RKO (cell line): ENCODE results near the gene ARMC10.
A peak's percentile ranks its signal among the peaks of the same experiment; 100 is the strongest.
"Not testable (repeated sequence)": the region's sequence is repeated elsewhere in the genome, so short reads cannot be mapped to it uniquely, and the experiment has no call there.

Experiments
- DNase-seq: peaks from one replicate; pipeline ENCODE4 v3.0.0-alpha.2; 2016; ENCODE audit warnings: low spot score

Gene ARMC10

DNA sequence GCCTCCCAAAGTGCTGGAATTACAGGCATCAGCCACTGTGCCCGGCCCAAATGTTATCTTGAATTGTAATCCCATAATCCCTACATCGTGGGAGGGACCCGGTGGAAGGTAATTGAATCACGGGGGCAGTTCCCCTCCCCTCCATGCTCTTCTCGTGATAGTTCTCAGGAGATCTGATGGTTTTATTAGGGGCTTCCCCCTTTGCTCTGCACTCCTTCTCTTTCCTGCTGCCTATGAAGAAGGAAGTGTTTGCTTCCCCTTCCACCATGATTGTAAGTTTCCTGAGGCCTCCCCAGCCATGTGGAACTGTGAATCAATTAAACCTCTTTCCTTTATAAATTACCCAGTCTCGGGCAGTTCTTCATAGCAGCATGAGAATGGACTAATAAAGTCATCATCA is 3.3 kb downstream of the ARMC10 start:
- DNase-seq, result not testable (repeated sequence)

DNA sequence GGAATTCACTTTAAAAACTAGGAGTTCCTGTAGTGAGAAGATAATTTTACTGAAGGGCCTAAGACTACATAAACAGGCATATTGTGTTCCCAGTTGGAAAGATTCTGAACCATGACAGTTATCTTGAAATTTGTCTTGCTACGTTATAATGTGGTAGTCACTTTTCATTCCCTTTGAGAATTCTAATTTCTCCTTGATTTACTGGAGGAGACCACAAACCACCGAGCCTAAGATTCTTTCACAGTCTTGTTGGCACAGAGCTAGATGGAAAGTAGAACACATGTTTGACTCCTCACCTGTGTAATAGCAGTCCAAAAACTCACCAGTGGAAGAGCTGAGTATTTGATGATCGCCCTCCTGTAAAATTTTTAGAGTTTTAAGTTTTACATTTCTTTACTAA is 4.9 kb downstream of the ARMC10 start:
- DNase-seq, result no peak

DNA sequence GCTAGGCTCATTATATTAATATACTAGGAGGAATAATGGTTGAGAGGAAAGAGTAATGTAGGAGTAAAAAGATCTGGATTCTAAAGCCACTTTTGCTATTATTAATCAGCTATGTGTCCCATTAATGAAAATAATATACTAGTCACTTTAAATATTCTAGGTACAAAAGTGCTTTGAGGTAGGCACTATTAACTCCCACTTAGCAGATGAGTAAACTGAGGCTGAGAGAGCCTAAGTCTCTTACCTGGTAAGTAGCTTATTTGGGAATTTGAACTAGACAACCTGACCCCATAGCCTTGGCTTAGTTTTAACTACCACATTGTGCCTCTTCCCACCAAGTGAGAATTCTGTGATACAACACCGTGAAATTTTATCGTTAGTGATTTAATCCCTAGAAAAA is 6.0 kb downstream of the ARMC10 start:
- no peak for DNase-seq

DNA sequence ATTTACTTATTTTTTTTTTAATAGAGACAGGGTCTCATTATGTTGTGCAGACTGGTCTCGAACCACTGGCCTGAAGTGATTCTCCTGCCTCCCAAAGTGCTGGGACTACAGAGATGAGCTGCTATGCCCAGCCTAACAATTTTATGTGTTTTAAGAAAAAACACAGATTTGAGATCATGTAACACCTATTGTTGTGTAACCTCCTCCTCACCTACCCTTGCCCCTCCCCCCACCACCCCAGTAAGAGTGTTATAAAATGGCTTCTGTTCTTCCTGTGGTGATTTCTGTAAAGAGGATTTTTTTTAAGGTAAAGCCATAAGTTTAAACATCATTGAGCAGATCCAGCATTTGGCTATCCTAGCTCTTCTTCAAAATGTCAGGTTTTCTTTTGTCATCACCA is 7.6 kb downstream of the ARMC10 start:
- no peak for DNase-seq

DNA sequence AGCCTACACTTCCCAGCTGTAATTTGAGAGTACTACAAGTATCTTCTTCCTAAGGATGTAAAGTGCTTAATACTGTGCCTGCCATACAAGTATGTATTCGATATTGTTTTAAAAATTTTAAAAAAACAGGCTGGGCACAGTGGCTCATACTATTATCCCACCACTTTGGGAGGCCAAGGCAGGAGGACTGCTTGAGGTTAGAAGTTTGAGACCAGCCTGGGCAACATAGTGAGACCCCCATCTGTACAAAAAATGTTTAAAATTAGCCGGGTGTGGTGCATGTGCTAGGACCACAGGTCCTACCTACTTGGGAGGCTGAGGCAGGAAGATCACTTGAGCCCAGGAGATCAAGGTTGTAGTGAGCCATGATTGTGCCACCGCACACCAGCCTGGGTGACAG is 8.3 kb downstream of the ARMC10 start:
- no peak for DNase-seq

DNA sequence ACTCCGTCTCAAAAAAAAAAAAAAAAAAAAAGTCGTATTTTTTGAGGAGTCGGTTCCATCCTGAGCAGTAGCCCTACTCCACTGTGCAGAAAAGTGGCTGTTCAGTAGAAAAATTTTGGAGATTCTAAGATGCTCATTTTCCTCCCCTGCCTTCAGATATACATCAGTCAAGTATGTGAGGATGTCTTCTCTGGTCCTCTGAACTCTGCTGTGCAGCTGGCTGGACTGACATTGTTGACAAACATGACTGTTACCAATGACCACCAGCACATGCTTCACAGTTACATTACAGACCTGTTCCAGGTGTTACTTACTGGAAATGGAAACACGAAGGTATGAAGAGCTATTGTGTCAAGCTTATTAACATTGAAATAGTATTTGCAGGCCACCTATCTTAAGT is 17.4 kb downstream of the ARMC10 start:
- DNase-seq, result not testable (repeated sequence)

DNA sequence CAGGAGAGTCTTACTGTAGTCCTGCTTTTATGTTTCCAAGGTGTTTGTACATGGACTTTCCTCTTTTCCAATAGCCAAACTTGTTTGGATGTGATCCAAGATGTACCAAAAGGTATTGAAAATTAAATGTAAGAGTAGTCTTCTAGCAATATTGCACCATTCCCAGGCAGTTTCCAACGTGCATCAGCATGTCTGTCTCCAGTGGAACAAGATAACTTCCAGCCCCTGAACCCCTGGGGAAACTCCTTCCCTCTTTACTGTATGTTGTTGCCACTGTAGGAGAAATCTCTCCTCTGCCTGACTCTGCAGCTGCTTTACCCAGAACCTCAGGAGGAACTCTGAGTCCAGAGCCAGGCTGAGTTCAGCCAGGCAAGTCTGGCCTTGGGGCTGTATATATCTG is 18.5 kb downstream of the ARMC10 start:
- DNase-seq, result no peak

DNA sequence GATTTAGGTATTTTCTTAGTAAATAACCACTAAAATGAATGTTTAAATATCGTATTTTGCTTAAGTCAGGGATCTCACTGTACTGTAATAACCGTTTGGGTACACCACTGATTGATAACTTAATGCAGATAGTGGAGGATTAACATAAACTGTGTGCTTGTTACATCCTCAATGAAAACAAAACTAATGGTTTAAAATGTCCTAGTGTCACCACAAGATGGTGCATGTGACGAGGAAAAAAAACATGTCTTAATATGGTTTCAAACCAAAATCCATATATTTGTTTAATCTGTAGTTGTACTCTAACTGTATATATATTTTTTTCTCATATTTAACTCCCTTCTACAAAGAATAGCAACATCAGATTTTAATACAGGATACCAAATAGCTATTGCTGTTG is 19.2 kb downstream of the ARMC10 start:
- DNase-seq, result no peak

DNA sequence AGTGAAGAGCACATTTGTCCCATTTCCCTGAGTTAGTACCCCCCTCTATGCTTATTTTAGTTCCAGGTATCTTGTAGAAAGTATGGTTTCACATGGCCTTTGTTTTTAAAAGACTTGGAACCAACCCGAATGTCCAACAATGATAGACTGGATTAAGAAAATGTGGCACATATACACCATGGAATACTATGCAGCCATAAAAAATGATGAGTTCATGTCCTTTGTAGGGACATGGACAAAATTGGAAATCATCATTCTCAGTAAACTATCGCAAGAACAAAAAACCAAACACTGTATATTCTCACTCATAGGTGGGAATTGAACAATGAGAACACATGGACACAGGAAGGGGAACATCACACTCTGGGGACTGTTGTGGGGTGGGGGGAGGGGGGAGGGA is 20.6 kb downstream of the ARMC10 start:
- not testable (repeated sequence) for DNase-seq

DNA sequence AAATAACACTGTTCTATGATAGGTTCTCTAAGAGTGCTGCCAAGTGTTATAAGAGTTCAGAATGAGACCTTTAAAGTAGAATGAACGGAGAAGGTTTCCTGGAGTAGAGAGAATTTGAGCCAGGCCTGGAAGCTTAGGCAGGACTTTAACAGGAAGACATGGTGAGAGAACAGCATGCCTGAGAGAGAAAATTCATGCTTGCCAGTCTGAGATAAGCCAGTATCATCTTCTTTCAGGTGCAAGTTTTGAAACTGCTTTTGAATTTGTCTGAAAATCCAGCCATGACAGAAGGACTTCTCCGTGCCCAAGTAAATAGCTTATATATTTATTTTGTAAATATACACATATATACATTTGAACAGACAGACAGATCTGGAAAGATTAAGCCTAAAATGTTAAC is 22.1 kb downstream of the ARMC10 start:
- no peak for DNase-seq

DNA sequence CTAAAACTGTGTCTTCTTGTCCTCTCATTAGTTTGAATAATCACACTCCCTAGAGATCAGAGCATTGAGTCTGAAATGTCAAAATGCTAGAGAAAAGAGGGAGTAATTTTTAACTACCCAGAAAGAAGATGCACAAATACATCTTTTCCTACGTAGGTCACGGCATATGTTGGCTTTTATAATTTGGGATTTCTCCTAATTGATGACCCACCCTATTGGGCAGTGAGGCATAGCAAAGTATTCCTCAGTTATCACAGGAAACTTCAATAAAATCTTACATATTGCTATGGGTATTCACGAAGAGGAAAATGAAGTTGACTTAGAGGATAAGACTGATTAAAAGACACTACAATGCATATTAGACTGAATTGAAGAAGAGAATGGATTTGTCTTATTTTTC is 25.4 kb downstream of the ARMC10 start:
- DNase-seq, result no peak

DNA sequence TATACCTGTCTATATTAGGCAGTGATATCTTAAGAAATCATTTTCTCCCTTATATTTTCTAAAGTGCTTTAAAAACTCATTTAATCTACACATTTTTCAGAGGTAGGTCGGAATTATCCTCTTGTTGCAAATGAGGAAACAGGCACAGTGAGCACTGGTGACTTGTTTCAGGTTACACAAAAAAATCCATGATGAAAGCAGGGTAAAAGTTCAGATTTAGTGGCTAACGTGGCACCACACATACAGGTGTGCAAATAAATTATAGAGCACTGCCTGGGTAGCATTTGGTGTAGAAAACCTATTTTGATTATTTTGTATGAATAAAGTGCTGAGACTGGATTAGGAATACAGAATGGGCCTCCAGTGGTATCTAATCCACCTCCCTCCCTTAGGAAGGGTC is 26.6 kb downstream of the ARMC10 start:
- DNase-seq, result no peak

DNA sequence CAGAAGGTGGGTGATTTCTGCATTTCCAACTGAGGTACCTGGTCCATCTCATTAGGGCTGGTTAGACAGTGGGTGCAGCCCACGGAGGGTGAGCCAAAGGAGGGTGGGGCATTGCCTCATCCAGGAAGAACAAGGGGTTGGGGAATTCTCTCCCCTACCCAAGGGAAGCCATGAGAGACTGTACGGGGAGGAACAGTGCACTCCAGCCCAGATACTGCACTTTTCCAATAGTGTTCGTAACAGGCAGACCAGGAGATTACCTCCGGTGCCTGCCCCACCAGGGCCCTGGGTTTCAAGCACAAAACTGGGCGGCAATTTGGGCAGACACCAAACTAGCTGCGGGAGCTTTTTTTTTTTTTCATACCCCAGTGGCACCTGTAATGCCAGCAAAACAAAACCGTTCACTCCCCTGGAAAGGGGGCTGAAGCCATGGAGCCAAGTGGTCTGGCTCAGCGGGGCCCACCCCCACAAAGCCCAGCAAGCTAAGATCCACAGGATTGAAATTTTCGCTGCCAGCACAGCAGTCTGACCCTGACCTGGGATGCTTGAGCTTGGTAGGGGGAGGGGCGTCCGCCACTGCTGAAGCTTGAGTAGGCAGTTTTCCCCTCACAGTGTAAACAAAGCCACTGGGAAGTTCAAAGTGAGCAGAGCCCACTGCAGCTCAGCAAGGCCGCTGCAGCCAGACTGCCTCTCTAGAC is 31.2 kb downstream of the ARMC10 start:
- no peak for DNase-seq

DNA sequence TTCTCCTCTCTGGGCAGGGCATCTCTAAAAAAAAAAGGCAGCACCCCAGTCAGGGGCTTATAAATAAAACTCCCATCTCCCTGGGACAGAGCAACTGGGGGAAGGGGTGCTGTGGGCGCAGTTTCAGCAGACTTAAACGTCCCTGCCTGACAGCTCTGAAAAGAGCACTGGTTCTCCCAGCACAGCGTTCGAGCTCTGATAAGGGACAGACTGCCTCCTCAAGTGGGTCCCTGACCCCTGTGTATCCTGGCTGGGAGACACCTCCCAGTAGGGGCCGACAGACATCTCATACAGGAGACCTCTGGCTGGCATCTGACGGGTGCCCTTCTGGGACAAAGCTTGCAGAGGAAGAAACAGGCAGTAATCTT is 31.7 kb downstream of the ARMC10 start:
- not testable (repeated sequence) for DNase-seq

DNA sequence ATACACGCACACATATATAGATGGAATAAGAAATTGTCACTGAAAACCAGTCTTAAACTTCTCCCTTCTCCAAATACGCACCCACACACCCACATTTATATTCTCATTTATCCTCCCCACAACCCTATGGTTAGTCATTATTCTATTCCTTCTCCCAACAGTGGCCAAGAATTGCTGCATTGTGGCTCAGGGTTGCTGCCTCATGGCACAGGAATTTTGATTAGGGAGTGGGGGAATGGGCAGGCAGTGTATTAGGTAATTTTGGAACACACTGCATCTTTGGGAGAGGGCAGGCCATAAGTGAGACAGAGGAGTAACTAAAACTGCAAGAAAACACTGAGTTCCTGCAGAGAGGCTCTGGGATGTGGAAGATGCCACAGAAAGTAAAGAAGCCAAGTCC is 38.2 kb downstream of the ARMC10 start:
- peak; percentile 55 for DNase-seq

DNA sequence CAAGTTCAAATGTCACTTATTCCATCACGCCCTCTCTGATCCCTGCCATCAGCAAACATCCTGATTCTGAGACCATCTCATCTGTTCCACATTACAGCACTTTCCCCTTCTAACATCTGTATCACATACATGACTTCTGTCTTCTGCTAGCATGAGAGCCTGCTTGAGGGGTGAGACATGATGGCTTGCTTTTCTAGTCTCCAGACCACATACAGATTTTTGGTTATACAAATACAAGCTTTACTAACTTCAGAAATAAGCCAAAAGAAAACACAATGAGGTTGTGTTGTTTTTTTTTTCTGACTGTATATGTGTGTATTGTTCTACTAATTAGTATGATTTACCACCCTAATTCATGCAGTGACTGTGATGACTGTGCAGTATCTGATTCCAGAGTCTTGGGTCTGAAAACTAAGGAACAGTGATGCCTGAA is 39.7 kb downstream of the ARMC10 start:
- DNase-seq, result no peak

DNA sequence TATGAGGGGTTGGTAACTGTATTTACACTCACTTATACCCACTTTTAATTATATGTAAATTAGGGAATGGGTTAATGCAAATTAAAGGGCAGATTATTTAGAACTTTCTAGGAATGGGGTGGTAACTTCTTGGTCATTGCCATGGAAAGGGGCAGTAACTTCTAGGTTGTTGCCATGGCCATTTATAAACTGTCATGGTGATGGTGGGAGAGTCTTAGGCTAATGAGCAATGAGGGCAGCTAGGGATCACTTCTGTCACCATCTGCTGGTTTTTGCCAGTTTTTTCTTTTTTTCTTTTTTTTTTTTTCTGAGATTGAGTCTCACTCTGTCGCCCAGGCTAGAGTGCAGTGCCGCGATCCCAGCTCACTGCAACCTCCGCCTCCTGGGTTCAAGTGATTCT is 40.8 kb downstream of the ARMC10 start:
- no peak for DNase-seq

DNA sequence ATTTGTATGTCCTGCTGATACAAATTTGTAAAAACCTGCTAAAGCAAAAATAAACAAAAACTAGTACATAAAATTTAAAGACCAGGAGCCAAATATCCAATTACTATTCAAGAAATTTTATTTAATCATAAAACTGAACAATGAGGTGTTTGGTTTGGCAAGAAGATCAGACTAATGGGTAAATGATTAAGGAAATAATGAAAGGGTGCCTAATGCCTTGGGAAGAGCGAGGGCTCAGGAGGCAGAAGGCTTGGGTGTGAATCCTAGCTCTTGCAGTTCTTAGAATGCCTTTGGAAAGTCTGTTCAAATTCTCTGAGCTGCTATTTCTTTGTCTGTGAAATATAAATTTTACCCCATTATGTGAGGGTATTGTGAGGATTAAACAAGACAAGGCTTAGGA is 41.6 kb downstream of the ARMC10 start:
- DNase-seq, result no peak

DNA sequence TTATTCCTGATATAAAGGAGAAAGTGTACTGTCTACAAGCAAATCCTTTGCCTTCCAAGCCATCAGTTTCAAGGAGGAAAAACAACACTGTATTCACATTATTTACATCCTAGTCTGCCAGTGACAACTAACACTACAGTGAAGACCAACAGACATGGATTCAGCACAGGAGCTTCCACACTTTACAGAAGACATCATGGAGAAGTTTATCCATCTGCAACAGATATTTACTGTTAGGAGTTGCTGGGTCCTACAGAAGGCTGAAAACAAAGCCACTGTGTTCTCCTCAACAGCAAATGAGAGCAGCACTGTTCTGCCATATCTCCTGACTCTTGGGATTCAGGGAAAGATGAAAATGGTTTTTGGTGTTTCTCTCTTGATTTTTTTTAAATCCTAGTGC is 42.1 kb downstream of the ARMC10 start:
- DNase-seq, result no peak

DNA sequence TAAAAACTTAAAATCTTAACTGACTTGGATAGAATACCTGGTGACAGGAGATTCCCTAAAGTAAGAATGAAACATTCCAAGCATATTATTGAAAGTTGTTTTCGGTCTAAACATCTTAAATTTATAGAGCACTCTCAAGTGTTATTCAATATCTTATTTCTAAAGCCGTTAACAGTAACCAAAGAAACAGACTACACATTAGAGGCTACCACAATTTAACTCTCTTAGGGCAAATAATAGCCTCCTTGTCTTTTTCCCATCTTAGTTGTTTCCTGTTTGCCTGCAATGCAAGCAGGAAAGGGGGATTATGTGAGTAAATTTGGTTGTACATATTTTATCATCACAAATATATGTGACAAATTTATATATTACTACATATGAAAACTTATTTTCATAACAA is 42.5 kb downstream of the ARMC10 start:
- DNase-seq, result no peak

DNA sequence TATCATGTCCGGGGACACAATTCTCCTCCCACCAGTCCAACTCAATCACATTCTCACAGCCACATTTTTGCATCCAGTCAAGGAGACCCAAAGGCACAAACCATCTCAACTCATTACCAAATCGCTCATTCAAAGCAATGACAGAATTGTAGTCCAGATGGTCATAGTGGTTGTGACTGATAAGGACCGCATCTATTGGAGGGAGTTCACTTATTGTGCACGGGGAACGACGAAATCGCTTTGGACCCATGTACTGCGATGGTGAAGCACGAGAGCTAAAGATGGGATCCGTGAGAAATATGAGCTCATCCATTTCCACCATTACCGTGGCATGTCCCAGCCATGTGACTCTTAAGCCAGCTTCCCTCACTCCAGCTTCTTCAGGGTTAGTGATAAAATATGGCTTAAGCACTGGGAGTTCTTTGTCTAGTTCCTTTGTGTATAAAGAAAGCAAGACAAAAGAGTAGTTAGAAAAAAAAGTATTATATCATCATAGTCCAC is 44.9 kb downstream of the ARMC10 start:
- no peak for DNase-seq

DNA sequence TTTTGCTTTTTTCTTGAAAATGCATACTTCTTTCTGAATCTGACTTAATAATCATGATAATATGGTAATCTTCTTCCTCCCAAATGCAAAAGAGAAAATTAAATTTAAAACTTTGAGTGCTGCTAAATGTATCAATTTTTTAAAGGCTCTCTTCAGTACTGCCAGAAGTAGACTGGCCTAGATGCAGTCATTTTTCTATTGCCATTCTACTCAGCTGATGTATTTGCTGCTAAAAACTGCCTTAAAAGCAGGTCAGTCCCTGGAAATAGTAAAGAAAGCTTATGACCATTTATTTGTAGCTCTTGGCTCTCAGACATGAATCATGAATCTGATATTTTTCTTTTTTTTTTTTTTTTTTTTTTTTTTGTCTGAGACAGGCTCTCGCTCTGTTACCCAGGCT is 45.4 kb downstream of the ARMC10 start:
- no peak for DNase-seq

DNA sequence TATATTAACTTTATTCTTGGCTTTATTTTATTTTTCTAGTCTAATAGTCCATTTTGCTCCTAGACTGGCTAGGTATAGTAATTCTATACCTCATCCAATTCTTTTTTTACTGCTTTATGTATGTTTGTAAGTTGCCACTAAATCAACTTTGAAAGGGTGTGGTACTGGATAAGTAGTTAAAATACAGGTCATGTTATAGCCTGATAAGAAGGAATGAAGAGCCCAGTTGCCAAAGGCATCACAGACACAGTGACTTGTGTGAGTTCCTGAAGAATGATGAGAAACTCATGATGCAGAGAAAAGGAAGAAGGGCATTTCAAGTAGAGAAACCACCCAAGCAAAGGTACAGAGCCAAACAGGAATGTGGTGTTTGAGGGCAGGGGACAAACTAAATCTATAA is 46.7 kb downstream of the ARMC10 start:
- no peak for DNase-seq

DNA sequence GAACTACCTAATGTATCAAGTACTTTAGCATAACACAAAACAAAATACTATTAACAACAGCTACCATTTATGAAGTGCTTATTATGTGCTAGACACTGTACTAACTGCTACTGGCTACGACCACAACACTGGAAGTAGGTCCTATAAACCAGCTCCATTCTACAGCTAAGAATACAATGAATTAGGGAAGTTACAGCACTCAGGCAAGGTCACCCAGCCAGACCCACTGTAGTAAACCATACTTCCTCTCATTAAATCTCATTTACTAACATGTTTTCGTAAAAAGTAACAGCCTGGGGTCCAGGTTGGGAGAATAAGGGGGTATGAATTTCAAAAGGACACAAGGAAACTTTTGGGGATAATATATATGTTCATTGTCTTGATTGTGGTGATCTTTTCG is 48.6 kb downstream of the ARMC10 start:
- no peak for DNase-seq
